BLaER1 (cell line): ENCODE measurements around the gene HDLBP.

Source experiments
- H3K27ac ChIP-seq: shearing (Covaris generic); formaldehyde crosslinking; 2 replicates; pipeline ENCODE4 v1.8.1; 2022
- H3K27me3 ChIP-seq: shearing (Covaris generic); formaldehyde crosslinking; 2 replicates; pipeline ENCODE4 v1.8.1; 2022
- H3K36me3 ChIP-seq: shearing (Covaris generic); formaldehyde crosslinking; 2 replicates; pipeline ENCODE4 v1.8.1; 2022
- H3K4me1 ChIP-seq: shearing (Covaris generic); formaldehyde crosslinking; 2 replicates; pipeline ENCODE4 v1.8.1; 2022
- H3K4me2 ChIP-seq: shearing (Covaris generic); formaldehyde crosslinking; 2 replicates; pipeline ENCODE4 v1.8.1; 2022
- H3K4me3 ChIP-seq: shearing (Covaris generic); formaldehyde crosslinking; 2 replicates; pipeline ENCODE4 v1.8.1; 2022
- H3K9ac ChIP-seq: shearing (Covaris generic); formaldehyde crosslinking; 2 replicates; pipeline ENCODE4 v1.8.1; 2022
- H3K9me3 ChIP-seq: shearing (Covaris generic); formaldehyde crosslinking; 2 replicates; pipeline ENCODE4 v1.8.1; 2022
- H4K20me1 ChIP-seq: shearing (Covaris generic); formaldehyde crosslinking; 2 replicates; pipeline ENCODE4 v1.8.1; 2022
- Cebpa-rat ChIP-seq: shearing (Covaris generic); IDR thresholded peaks from 2 replicates; pipeline ENCODE4 v1.8.1; 2022

The HDLBP gene

GRCh38 chr2:241180495-241180894 is 135.0 kb downstream of the HDLBP start:
- Histone ChIP-seq H3K36me3 (peaks cover 69% of the 10 kb centered on the region), H3K27me3 (no peaks in the 10 kb centered on the region), H3K4me3 (no peak overlapping the region), H4K20me1 (no peaks in the 10 kb centered on the region), H3K9ac (no peak overlapping the region), H3K27ac (no peak overlapping the region), H3K9me3 (no peaks in the 10 kb centered on the region), H3K4me1 (no peaks in the 10 kb centered on the region), H3K4me2 (no peak overlapping the region)
- TF ChIP-seq Cebpa-rat, result no peak

GRCh38 chr2:241179899-241180298 is 135.6 kb downstream of the HDLBP start:
- no peak for TF ChIP-seq Cebpa-rat
- Histone ChIP-seq H3K4me1 (no peaks in the 10 kb centered on the region), H3K4me2 (no peak overlapping the region), H3K9me3 (no peaks in the 10 kb centered on the region), H3K27ac (no peak overlapping the region), H3K36me3 (peaks cover 75% of the 10 kb centered on the region), H3K9ac (no peak overlapping the region), H3K27me3 (no peaks in the 10 kb centered on the region), H3K4me3 (no peak overlapping the region), H4K20me1 (no peaks in the 10 kb centered on the region)

GRCh38 chr2:241178961-241179360 is 136.5 kb downstream of the HDLBP start:
- Histone ChIP-seq H3K4me3 (no peak overlapping the region), H3K4me2 (no peak overlapping the region), H3K9me3 (no peaks in the 10 kb centered on the region), H3K36me3 (peaks cover 85% of the 10 kb centered on the region), H4K20me1 (no peaks in the 10 kb centered on the region), H3K9ac (no peak overlapping the region), H3K4me1 (no peaks in the 10 kb centered on the region), H3K27me3 (no peaks in the 10 kb centered on the region), H3K27ac (no peak overlapping the region)
- TF ChIP-seq Cebpa-rat, result no peak

DNA sequence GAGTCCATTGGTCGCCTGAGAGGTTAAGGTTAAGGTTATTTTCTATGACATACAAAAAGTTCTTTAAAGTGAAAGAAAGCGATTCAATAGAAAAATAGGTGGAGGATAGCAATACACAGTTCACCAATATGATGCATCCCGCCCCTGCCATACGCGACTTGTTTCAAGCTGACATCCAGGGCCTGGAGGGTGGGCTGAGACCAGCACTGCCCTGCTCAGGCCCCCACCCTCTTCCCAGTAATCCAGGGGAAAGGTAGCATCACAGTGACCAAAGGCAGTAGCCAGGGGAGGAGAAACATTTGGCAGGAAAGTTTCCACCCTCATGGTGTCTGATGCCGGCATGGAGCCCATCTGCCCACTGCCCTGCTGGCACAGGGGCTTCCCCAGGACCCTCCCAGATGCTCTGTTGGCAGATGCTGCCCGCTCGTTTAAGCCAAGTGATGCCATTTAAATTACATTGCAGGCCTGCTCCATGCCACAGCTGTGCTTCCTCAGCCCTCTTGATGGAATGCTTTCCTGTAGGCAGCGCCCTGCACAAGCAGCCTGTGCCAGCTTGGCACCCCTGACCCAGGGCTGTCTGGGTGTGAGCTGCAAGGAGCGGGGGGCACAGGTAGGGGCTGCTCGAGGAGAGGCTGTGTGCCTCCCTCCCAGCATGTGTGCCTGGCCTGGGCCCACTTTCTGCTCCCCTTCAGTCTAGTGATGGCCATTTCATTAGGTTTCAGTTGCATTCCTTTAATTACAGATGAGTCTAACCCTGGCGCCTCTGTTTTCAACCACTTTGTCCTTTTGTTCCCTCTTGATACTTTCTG is 137.7 kb downstream of the HDLBP start:
- H3K9ac ChIP-seq, result no peak overlapping the region
- H3K4me3 ChIP-seq, result no peak overlapping the region
- no peak overlapping the region for H3K4me2 ChIP-seq
- no peak overlapping the region for H3K27ac ChIP-seq
- no peaks in the 10 kb centered on the region for H3K27me3 ChIP-seq
- H3K9me3 ChIP-seq, result no peaks in the 10 kb centered on the region
- no peaks in the 10 kb centered on the region for H4K20me1 ChIP-seq
- no peaks in the 10 kb centered on the region for H3K4me1 ChIP-seq
- H3K36me3 ChIP-seq, result peaks cover 81% of the 10 kb centered on the region
- no peak for TF ChIP-seq Cebpa-rat
